NT2/D1 (cell line): ENCODE measurements around the gene SERPINF2.
A peak's percentile ranks its signal among the peaks of the same experiment; 100 is the strongest.
"Not testable (repeated sequence)": the region's sequence is repeated elsewhere in the genome, so short reads cannot be mapped to it uniquely, and the experiment has no call there.

Experiments
- DNase-seq: peaks from one replicate; pipeline ENCODE4 v3.0.0-alpha.2; 2011; ENCODE audit warnings: low read depth, low spot score
- H3K27me3 ChIP-seq: 2 replicates; pipeline ENCODE4 v1.6.0; 2011; ENCODE audit warnings: mild to moderate bottlenecking; ENCODE audit not compliant: insufficient read length, insufficient read depth
- H3K36me3 ChIP-seq: 2 replicates; pipeline ENCODE4 v1.6.1; 2011; ENCODE audit warnings: mild to moderate bottlenecking, low read length, mixed read lengths; ENCODE audit not compliant: insufficient read depth, insufficient read length
- H3K4me1 ChIP-seq: 2 replicates; pipeline ENCODE4 v1.5.1; 2011; ENCODE audit not compliant: insufficient read depth, insufficient read length
- H3K4me3 ChIP-seq: 2 replicates; pipeline ENCODE4 v1.5.1; 2011; ENCODE audit warnings: low read depth; ENCODE audit not compliant: insufficient read length
- H3K9ac ChIP-seq: 2 replicates; pipeline ENCODE4 v1.6.0; 2011; ENCODE audit warnings: low read depth; ENCODE audit not compliant: insufficient read length
- H3K9me3 ChIP-seq: 2 replicates; pipeline ENCODE4 v1.5.1; 2011; ENCODE audit warnings: mild to moderate bottlenecking, low read length; ENCODE audit not compliant: insufficient read depth
- SUZ12 ChIP-seq: IDR thresholded peaks from 2 replicates; pipeline ENCODE4 v1.6.1; 2011; ENCODE audit not compliant: insufficient read length, insufficient read depth; ENCODE audit errors: extremely low read depth
- YY1 ChIP-seq: IDR thresholded peaks from 2 replicates; pipeline ENCODE4 v1.6.1; 2011; ENCODE audit not compliant: insufficient read length, insufficient read depth
- ZNF274 ChIP-seq: IDR thresholded peaks from 2 replicates; pipeline ENCODE4 v1.6.1; 2011; ENCODE audit warnings: mild to moderate bottlenecking, low read depth, low read length

Gene SERPINF2

GRCh38 chr17:1767358-1767757, 24.7 kb downstream of the SERPINF2 start:
- DNase-seq: no peak
- H3K4me1 ChIP-seq: peaks cover 11% of the 10 kb centered on the region
- H3K36me3 ChIP-seq: peaks cover 10% of the 10 kb centered on the region
- no peak overlapping the region for H3K9ac ChIP-seq
- TF ChIP-seq ZNF274 (no peak), SUZ12 (no peak), YY1 (no peak)
- no peak overlapping the region for H3K4me3 ChIP-seq
- H3K27me3 ChIP-seq: no peaks in the 10 kb centered on the region
- no peaks in the 10 kb centered on the region for H3K9me3 ChIP-seq

DNA sequence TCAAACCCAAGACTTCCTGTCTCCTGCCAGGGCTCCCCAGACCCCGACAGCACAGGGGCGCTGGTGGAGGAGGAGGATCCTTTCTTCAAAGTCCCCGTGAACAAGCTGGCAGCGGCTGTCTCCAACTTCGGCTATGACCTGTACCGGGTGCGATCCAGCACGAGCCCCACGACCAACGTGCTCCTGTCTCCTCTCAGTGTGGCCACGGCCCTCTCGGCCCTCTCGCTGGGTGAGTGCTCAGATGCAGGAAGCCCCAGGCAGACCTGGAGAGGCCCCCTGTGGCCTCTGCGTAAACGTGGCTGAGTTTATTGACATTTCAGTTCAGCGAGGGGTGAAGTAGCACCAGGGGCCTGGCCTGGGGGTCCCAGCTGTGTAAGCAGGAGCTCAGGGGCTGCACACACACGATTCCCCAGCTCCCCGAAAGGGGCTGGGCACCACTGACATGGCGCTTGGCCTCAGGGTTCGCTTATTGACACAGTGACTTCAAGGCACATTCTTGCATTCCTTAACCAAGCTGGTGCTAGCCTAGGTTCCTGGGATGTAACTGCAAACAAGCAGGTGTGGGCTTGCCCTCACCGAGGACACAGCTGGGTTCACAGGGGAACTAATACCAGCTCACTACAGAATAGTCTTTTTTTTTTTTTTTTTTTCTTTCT, 27.3 kb downstream of the SERPINF2 start:
- no peaks in the 10 kb centered on the region for H3K27me3 ChIP-seq
- H3K4me3 ChIP-seq: no peak overlapping the region
- H3K9me3 ChIP-seq: no peaks in the 10 kb centered on the region
- no peak for TF ChIP-seq YY1
- TF ChIP-seq SUZ12: no peak
- no peak for TF ChIP-seq ZNF274
- no peak for DNase-seq
- peaks cover 21% of the 10 kb centered on the region for H3K36me3 ChIP-seq
- H3K4me1 ChIP-seq: peaks cover 4% of the 10 kb centered on the region
- H3K9ac ChIP-seq: peak overlapping the region; percentile 15

- not testable (repeated sequence) for DNase-seq, H3K9me3 ChIP-seq, H3K27me3 ChIP-seq, H3K9ac ChIP-seq, H3K4me3 ChIP-seq, H3K4me1 ChIP-seq
- peaks cover 42% of the 10 kb centered on the region for H3K36me3 ChIP-seq
These were observed 30.5 kb downstream of the SERPINF2 start for GRCh38 chr17:1773000-1773695.

GRCh38 chr17:1773696-1774181, 31.1 kb downstream of the SERPINF2 start:
- H3K9me3 ChIP-seq: no peaks in the 10 kb centered on the region

GRCh38 chr17:1774390-1775176, 31.9 kb downstream of the SERPINF2 start:
- Histone ChIP-seq H3K9ac (no peak overlapping the region), H3K27me3 (no peaks in the 10 kb centered on the region), H3K9me3 (no peaks in the 10 kb centered on the region), H3K36me3 (peaks cover 48% of the 10 kb centered on the region), H3K4me1 (no peaks in the 10 kb centered on the region), H3K4me3 (no peak overlapping the region)
- DNase-seq: no peak
- TF ChIP-seq ZNF274 (no peak), YY1 (no peak), SUZ12 (no peak)

More at GRCh38 chr17:1773696-1774181, 31.1 kb downstream of the SERPINF2 start:
- TF ChIP-seq ZNF274 (no peak), SUZ12 (no peak), YY1 (no peak)
- peaks cover 48% of the 10 kb centered on the region for H3K36me3 ChIP-seq
- H3K4me3 ChIP-seq: no peak overlapping the region
- no peak overlapping the region for H3K9ac ChIP-seq
- no peaks in the 10 kb centered on the region for H3K27me3 ChIP-seq
- DNase-seq: no peak
- no peaks in the 10 kb centered on the region for H3K4me1 ChIP-seq

GRCh38 chr17:1776328-1776727, 33.7 kb downstream of the SERPINF2 start:
- no peaks in the 10 kb centered on the region for H3K4me1 ChIP-seq
- TF ChIP-seq SUZ12 (no peak), YY1 (no peak), ZNF274 (no peak)
- DNase-seq: no peak
- no peaks in the 10 kb centered on the region for H3K9me3 ChIP-seq
- peaks cover 51% of the 10 kb centered on the region for H3K36me3 ChIP-seq
- H3K4me3 ChIP-seq: no peak overlapping the region
- no peaks in the 10 kb centered on the region for H3K27me3 ChIP-seq
- no peak overlapping the region for H3K9ac ChIP-seq

DNA sequence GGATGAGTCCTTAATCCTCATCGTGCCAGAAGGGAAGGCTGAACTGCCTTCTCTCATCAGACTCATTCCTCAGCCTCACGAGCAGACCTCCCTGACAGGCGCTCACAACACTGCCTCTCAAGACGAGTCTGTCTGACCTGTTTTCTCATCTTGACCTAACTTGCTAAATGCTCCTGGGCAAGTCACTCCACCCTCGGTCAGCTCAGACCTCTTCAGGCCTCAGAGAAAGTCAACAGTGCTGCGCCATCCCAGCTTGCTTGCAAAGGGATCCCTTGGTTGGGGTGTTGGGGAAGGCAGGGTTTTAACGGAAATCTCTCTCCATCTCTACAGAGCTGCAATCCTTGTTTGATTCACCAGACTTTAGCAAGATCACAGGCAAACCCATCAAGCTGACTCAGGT, 34.2 kb downstream of the SERPINF2 start:
- peaks cover 53% of the 10 kb centered on the region for H3K36me3 ChIP-seq
- no peaks in the 10 kb centered on the region for H3K9me3 ChIP-seq
- no peak overlapping the region for H3K4me3 ChIP-seq
- no peaks in the 10 kb centered on the region for H3K4me1 ChIP-seq
- no peaks in the 10 kb centered on the region for H3K27me3 ChIP-seq
- DNase-seq: no peak
- TF ChIP-seq YY1 (no peak), ZNF274 (no peak), SUZ12 (no peak)
- no peak overlapping the region for H3K9ac ChIP-seq
